GM12873 (cell line): ENCODE measurements around the gene ASGR1.
A peak's percentile ranks its signal among the peaks of the same experiment; 100 is the strongest.

Experiments
- CTCF ChIP-seq: IDR thresholded peaks from 2 replicates; pipeline ENCODE4 v1.5.1; 2012; ENCODE audit warnings: low read depth, mild to moderate bottlenecking, moderate library complexity, low read length, control low read depth; ENCODE audit not compliant: insufficient read depth; ENCODE audit errors: missing control alignments

Gene ASGR1

GRCh38 chr17:7144213-7144612 is 35.0 kb downstream of the ASGR1 start:
- TF ChIP-seq CTCF: no peak

GRCh38 chr17:7141824-7142223 is 37.3 kb downstream of the ASGR1 start:
- no peak for TF ChIP-seq CTCF

GRCh38 chr17:7139400-7139799 is 39.8 kb downstream of the ASGR1 start:
- TF ChIP-seq CTCF: no peak

GRCh38 chr17:7138800-7139381 is 40.3 kb downstream of the ASGR1 start:
- no peak for TF ChIP-seq CTCF

GRCh38 chr17:7137171-7137943 is 41.8 kb downstream of the ASGR1 start:
- no peak for TF ChIP-seq CTCF

GRCh38 chr17:7136266-7136877 is 42.8 kb downstream of the ASGR1 start:
- peak; percentile 76 for TF ChIP-seq CTCF

GRCh38 chr17:7133916-7134315 is 45.3 kb downstream of the ASGR1 start:
- TF ChIP-seq CTCF: no peak
